ENCODE measurements around the gene PIAS3. TPM values are rescaled to one million over a fixed set of nuclear protein-coding genes. Genes with fewer than 3 reads are reported as not detected.
"Not testable (repeated sequence)": the region's sequence is repeated elsewhere in the genome, so short reads cannot be mapped to it uniquely, and the experiment has no call there.

The PIAS3 gene
- total RNA-seq, 1 donor from 2014 or later = 35.1 TPM

DNA sequence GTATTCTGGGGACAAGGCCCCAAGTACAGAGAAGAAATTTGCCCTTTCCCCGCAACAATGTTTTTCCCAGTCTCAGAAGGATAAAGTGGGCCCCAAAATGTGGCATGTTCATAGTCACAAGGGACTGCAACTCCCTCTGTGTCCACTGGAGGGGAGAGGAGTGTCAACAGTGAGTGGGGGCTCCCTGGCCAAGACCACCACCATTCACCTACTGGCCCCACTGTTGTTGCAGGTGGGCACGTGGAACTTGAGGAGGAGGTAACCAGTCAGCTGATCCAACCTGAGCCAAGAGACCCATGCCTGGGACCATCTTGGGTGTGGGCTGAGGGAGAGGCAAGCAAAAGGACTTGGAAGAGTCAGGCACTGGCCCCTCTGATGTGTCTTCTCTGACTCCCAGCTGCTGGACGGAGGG, 12.7 kb downstream of the PIAS3 start:
- peaks cover 5% of the 10 kb centered on the region for H3K4me1 Mint-ChIP-seq
- H3K36me3 Mint-ChIP-seq (ENCODE audit: low read depth) = peaks cover 12% of the 10 kb centered on the region
- H3K27ac Mint-ChIP-seq (ENCODE audit: unreplicated experiment) = peak overlapping the region; percentile 79
- no peaks in the 10 kb centered on the region for H3K9me3 Mint-ChIP-seq
- TF ChIP-seq, protein P1, sequence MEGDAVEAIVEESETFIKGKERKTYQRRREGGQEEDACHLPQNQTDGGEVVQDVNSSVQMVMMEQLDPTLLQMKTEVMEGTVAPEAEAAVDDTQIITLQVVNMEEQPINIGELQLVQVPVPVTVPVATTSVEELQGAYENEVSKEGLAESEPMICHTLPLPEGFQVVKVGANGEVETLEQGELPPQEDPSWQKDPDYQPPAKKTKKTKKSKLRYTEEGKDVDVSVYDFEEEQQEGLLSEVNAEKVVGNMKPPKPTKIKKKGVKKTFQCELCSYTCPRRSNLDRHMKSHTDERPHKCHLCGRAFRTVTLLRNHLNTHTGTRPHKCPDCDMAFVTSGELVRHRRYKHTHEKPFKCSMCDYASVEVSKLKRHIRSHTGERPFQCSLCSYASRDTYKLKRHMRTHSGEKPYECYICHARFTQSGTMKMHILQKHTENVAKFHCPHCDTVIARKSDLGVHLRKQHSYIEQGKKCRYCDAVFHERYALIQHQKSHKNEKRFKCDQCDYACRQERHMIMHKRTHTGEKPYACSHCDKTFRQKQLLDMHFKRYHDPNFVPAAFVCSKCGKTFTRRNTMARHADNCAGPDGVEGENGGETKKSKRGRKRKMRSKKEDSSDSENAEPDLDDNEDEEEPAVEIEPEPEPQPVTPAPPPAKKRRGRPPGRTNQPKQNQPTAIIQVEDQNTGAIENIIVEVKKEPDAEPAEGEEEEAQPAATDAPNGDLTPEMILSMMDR (conservative IDR thresholded peaks at IDR 0.05) = peak; percentile 65
- H3K4me3 Mint-ChIP-seq = no peak overlapping the region
- peak; percentile 40 for DNase-seq (ENCODE audit: low read depth, low spot score)
- no peaks in the 10 kb centered on the region for H3K27me3 Mint-ChIP-seq (ENCODE audit: low read depth)

DNA sequence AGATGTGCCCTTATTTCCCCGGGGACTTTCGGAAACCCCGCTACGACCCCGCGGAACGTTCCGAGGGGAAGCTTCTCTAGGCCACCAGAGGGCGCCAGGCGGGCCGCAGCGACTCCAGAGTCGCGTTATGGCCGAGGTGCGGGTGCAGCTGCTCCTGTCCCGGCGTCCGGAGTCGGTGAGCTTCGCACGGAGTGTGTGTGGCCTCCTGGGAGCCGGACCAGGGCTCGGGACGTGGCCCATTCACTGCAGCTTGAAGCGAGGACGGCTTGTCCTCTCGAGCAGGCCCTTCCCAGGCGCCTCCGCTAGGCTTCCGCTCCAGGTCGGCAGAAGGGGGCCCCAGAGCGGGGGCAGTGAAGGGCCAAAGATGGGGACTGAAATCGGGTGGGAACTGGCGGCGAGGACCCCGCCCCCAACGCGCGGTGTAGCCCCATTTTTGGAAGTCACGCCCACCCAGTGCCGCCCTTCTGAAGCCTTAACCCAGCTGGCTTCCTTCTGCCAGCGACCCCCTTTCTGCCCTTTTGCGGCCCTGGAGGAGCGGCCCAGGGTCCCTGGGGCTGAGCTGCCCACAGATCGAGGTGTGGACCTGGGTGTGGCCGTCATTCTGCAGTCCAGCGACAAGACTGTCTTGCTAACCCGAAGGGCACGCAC, 13.2 kb downstream of the PIAS3 start, which contains the start of gene NUDT17:
Gene NUDT17 (plus strand): TSS at position 117 of the 648 bp plus-strand sequence. CDS start 11 bp downstream, at position 128.
- Mint-ChIP-seq H3K9me3 (no peaks in the 10 kb centered on the region), H3K27me3 (ENCODE audit: low read depth) (no peaks in the 10 kb centered on the region), H3K36me3 (ENCODE audit: low read depth) (peaks cover 9% of the 10 kb centered on the region), H3K4me3 (no peak within 1 kb of the TSS), H3K4me1 (peaks cover 5% of the 10 kb centered on the region), H3K27ac (ENCODE audit: unreplicated experiment) (peak within 1 kb of the TSS; percentile 79)
- TF ChIP-seq, protein P1 (conservative IDR thresholded peaks at IDR 0.05) = peak; percentile 99
- DNase-seq (ENCODE audit: low read depth, low spot score) = peak; percentile 77

DNA sequence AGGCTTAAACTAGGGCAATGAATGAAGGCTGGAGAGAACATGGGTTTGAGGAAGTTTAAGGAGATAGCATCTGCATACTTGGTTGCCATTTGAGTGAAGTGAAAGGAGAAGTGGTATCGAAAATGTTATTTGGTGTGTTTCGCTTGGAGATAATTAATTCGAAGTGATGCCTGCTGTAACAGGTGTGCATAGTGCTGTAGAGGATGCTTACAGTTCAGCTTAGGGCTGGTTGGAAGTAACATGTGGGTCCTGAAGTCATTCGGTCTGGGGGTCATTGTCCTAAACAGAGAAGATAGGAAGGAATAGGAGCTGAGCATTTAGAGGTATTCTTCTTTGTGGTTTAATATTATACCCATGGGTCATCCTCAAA, 13.8 kb downstream of the PIAS3 start:
- no peak for DNase-seq (ENCODE audit: low read depth, low spot score)
- Mint-ChIP-seq H3K36me3 (ENCODE audit: low read depth) (peaks cover 6% of the 10 kb centered on the region), H3K9me3 (no peaks in the 10 kb centered on the region)

DNA sequence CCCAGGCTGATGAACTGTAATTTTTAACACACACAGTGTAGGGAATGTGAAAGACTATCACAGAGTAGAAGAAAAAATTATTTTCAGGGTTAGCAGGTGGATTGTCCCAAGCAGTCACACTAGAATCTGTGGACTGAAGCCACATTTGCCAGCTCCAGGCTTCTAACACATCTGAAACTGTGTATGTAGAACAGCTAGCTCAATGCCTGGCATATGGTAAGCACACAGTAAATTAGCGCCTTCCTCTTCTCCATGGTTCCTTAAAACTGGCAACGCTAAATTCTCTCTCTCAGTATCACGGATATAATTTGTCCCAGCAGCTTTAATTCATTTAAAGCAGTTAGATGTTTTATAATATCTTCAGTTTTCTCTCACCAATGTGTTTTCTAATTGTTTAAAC, 15.8 kb downstream of the PIAS3 start:
- H3K27ac Mint-ChIP-seq (ENCODE audit: unreplicated experiment) = no peak overlapping the region
- TF ChIP-seq, protein P1 (conservative IDR thresholded peaks at IDR 0.05) = no peak
- H3K4me1 Mint-ChIP-seq = peaks cover 5% of the 10 kb centered on the region
- no peaks in the 10 kb centered on the region for H3K9me3 Mint-ChIP-seq
- DNase-seq (ENCODE audit: low read depth, low spot score) = no peak
- H3K27me3 Mint-ChIP-seq (ENCODE audit: low read depth) = no peaks in the 10 kb centered on the region
- H3K4me3 Mint-ChIP-seq = no peak overlapping the region
- peaks cover 2% of the 10 kb centered on the region for H3K36me3 Mint-ChIP-seq (ENCODE audit: low read depth)

More for the DNA sequence above, 13.8 kb downstream of the PIAS3 start:
- H3K27ac Mint-ChIP-seq (ENCODE audit: unreplicated experiment) = no peak overlapping the region
- H3K4me1 Mint-ChIP-seq = peaks cover 5% of the 10 kb centered on the region
- no peak overlapping the region for H3K4me3 Mint-ChIP-seq
- H3K27me3 Mint-ChIP-seq (ENCODE audit: low read depth) = no peaks in the 10 kb centered on the region
- TF ChIP-seq, protein P1 (conservative IDR thresholded peaks at IDR 0.05) = no peak

DNA sequence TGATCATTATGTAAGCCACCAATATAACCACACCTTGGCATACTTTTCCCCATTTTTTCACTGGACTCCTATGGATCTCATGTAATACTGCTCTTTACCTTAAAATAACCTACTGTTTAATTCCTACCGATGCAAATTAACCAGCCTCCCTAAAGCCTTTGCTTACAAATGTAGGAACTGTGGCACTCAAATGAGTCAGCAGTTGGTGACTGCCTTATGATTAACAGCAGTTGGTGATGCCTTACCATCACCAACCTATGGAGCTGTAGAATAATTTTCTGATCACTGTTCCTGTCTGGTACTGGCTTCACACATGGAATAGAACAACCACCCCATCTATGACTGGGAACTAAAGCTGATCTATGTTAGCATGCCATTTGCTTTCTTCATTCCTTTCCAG, 21.2 kb downstream of the PIAS3 start:
- no peak for DNase-seq (ENCODE audit: low read depth, low spot score)
- Mint-ChIP-seq H3K4me1 (no peaks in the 10 kb centered on the region), H3K27ac (ENCODE audit: unreplicated experiment) (no peak overlapping the region), H3K4me3 (no peak overlapping the region), H3K27me3 (ENCODE audit: low read depth) (no peaks in the 10 kb centered on the region), H3K36me3 (ENCODE audit: low read depth) (peaks cover 8% of the 10 kb centered on the region), H3K9me3 (no peaks in the 10 kb centered on the region)
- TF ChIP-seq, protein P1 (conservative IDR thresholded peaks at IDR 0.05) = no peak

DNA sequence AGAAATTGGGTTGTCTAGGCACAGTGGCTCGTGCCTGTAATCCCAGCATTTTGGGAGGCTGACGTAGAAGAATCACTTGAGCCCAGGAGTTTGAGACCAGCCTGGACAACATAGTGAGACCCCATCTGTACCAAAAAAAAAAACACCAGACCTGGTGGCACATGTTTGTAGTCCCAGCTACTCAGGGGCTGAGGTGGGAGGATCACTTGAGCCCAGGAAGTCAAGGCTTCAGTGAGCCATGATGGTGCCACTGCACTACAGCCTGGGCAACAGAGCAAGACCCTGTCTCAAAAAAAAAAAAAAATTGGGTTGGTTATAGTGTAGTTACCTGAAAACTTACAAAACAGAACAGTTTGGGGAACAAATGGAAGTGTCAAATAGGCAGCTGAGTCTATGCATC, 28.1 kb downstream of the PIAS3 start:
- H3K9me3 Mint-ChIP-seq; H3K4me3 Mint-ChIP-seq; H3K4me1 Mint-ChIP-seq; H3K27me3 Mint-ChIP-seq (ENCODE audit: low read depth); DNase-seq (ENCODE audit: low read depth, low spot score); H3K27ac Mint-ChIP-seq (ENCODE audit: unreplicated experiment): not testable (repeated sequence)
- H3K36me3 Mint-ChIP-seq (ENCODE audit: low read depth) = peaks cover 38% of the 10 kb centered on the region

All from neural crest cell (in vitro differentiated cells).